H1 (cell line): ENCODE data around the gene CPSF7. TPM values are rescaled to one million over a fixed set of nuclear protein-coding genes. Genes with fewer than 3 reads are reported as not detected.

Source experiments
- CTCF ChIA-PET: fragments of 300-600 bp; sonication (Branson Sonifier 250); formaldehyde crosslinking; loops from one replicate; lab custom pipeline; 2021; ENCODE audit not compliant: partially characterized antibody; lab: Charles Lee
- POLR2A ChIA-PET: fragments of 300-600 bp; sonication (Branson Sonifier 250); formaldehyde crosslinking; loops from one replicate; lab custom pipeline; 2021; ENCODE audit warnings: inconsistent platforms; ENCODE audit not compliant: partially characterized antibody; lab: Charles Lee
- DNase-seq, 2 experiments: peaks; one replicate each; pipeline versions ENCODE4 v3.0.0 to v3.0.0-alpha.2; 2010 to 2022; ENCODE audit warnings: low spot score in 2 of 2, low read depth in 1 of 2, mixed read lengths in 1 of 2
- FAIRE-seq: peaks from 2 replicates; lab custom pipeline; 2011; peaks lifted over from hg19 to GRCh38; lab: Jason Lieb, UNC
- H2AFZ ChIP-seq: 2 replicates; pipeline ENCODE4 v1.8.1; 2012; ENCODE audit warnings: low read length, inconsistent platforms
- H2AK5ac ChIP-seq: 2 replicates; pipeline ENCODE4 v1.6.1; 2013; ENCODE audit warnings: low read depth, low read length
- H2BK120ac ChIP-seq: replicated peaks from 2 replicates; pipeline ENCODE3; 2013; ENCODE audit warnings: low read depth, low read length, inconsistent platforms
- H2BK12ac ChIP-seq: 2 replicates; pipeline ENCODE4 v1.6.1; 2013; ENCODE audit warnings: low read depth, low read length
- H2BK15ac ChIP-seq: 2 replicates; pipeline ENCODE4 v1.6.1; 2013; ENCODE audit warnings: low read length
- H2BK20ac ChIP-seq: 2 replicates; pipeline ENCODE4 v1.6.1; 2013; ENCODE audit warnings: low read length
- H2BK5ac ChIP-seq: 2 replicates; pipeline ENCODE4 v1.6.1; 2013; ENCODE audit warnings: low read depth, low read length
- H3K14ac ChIP-seq: 2 replicates; pipeline ENCODE4 v1.6.1; 2013; ENCODE audit warnings: inconsistent platforms; ENCODE audit not compliant: insufficient read length
- H3K18ac ChIP-seq: 2 replicates; pipeline ENCODE4 v1.6.1; 2013; ENCODE audit warnings: low read length; ENCODE audit errors: extremely low read depth
- H3K23ac ChIP-seq: 2 replicates; pipeline ENCODE4 v1.6.1; 2013; ENCODE audit warnings: inconsistent platforms; ENCODE audit not compliant: insufficient read length
- H3K23me2 ChIP-seq: 2 replicates; pipeline ENCODE4 v1.6.1; 2013; ENCODE audit warnings: low read depth, low read length
- H3K27ac ChIP-seq: 2 replicates; pipeline ENCODE4 v1.6.1; 2011; ENCODE audit warnings: low read depth, low read length, inconsistent platforms
- H3K27me3 ChIP-seq, 4 experiments: replicated peaks in 1 of 4; 1 replicate in 1 of 4; 2 replicates in 3 of 4; pipeline versions ENCODE4 v1.6.1 to v1.8.1; 2011 to 2013; ENCODE audit warnings: low read length in 3 of 4, mild to moderate bottlenecking in 3 of 4, inconsistent platforms in 2 of 4, mixed read lengths in 2 of 4, moderate library complexity in 1 of 4; ENCODE audit not compliant: control insufficient read depth in 3 of 4, insufficient read depth in 3 of 4; ENCODE audit errors: extremely low read depth in 1 of 4
- H3K36me3 ChIP-seq, 4 experiments: 2 replicates each; pipeline versions ENCODE4 v1.6.1 to v1.8.1; 2011 to 2013; ENCODE audit warnings: mild to moderate bottlenecking in 4 of 4, low read length in 3 of 4, moderate library complexity in 2 of 4, control low read depth in 1 of 4, inconsistent platforms in 1 of 4; ENCODE audit not compliant: insufficient read depth in 4 of 4, control insufficient read depth in 2 of 4
- H3K4ac ChIP-seq: replicated peaks from 2 replicates; pipeline ENCODE3; 2013; ENCODE audit warnings: low read length, low read depth, mixed read lengths, inconsistent platforms; ENCODE audit not compliant: insufficient read length
- H3K4me1 ChIP-seq, 4 experiments: replicated peaks in 1 of 4; 1 replicate in 1 of 4; 2 replicates in 3 of 4; pipeline versions ENCODE4 v1.6.1 to v1.8.1; 2011 to 2013; ENCODE audit warnings: low read length in 3 of 4, inconsistent platforms in 2 of 4, mixed read lengths in 1 of 4; ENCODE audit not compliant: insufficient read depth in 4 of 4, control insufficient read depth in 3 of 4
- H3K4me2 ChIP-seq, 2 experiments: 2 replicates each; pipeline versions ENCODE4 v1.6.1 to v1.8.1; 2011 to 2013; ENCODE audit warnings: low read depth in 2 of 2, low read length in 2 of 2, control low read depth in 1 of 2, inconsistent platforms in 1 of 2, mild to moderate bottlenecking in 1 of 2; ENCODE audit not compliant: insufficient read depth in 1 of 2
- H3K4me3 ChIP-seq, 4 experiments: fragments of 200-600, 300-600 bp in 1 of 4; sonication (generic), shearing (Covaris generic), sonication (Bioruptor Twin) in 1 of 4; 2 replicates each; pipeline versions ENCODE4 v1.5.1 to v1.8.1; 2011 to 2016; ENCODE audit warnings: low read length in 4 of 4, low read depth in 3 of 4, control low read depth in 2 of 4, inconsistent platforms in 2 of 4, mild to moderate bottlenecking in 2 of 4, mixed read lengths in 1 of 4, moderate library complexity in 1 of 4; ENCODE audit not compliant: insufficient read depth in 2 of 4; ENCODE audit errors: extremely low read depth in 1 of 4
- H3K56ac ChIP-seq: replicated peaks from 2 replicates; pipeline ENCODE3; 2013; ENCODE audit warnings: low read depth, mild to moderate bottlenecking, mixed read lengths, low read length, inconsistent platforms; ENCODE audit not compliant: insufficient read length
- H3K79me1 ChIP-seq: 2 replicates; pipeline ENCODE4 v1.6.1; 2013; ENCODE audit warnings: low read depth, low read length, control low read depth
- H3K79me2 ChIP-seq, 2 experiments: 2 replicates each; pipeline versions ENCODE4 v1.6.1 to v1.8.1; 2012 to 2013; ENCODE audit warnings: low read length in 2 of 2, mild to moderate bottlenecking in 2 of 2, inconsistent platforms in 1 of 2; ENCODE audit not compliant: insufficient read depth in 2 of 2, control insufficient read depth in 1 of 2
- H3K9ac ChIP-seq, 4 experiments: replicated peaks in 1 of 4; 1 replicate in 1 of 4; 2 replicates in 3 of 4; pipeline versions ENCODE4 v1.6.1 to v1.8.1; 2011 to 2013; ENCODE audit warnings: low read depth in 3 of 4, low read length in 3 of 4, control low read depth in 2 of 4, mild to moderate bottlenecking in 2 of 4, moderate library complexity in 2 of 4, inconsistent platforms in 1 of 4; ENCODE audit errors: extremely low read depth in 1 of 4
- H3K9me3 ChIP-seq, 2 experiments: 2 replicates each; pipeline versions ENCODE4 v1.6.1 to v1.8.1; 2012 to 2013; ENCODE audit warnings: mild to moderate bottlenecking in 2 of 2, moderate library complexity in 2 of 2, control low read depth in 1 of 2, inconsistent platforms in 1 of 2, low read depth in 1 of 2, low read length in 1 of 2, mixed read lengths in 1 of 2; ENCODE audit not compliant: insufficient read depth in 2 of 2
- H4K20me1 ChIP-seq, 2 experiments: replicated peaks in 1 of 2; 2 replicates each; pipeline versions ENCODE3 to v1.8.1; 2011 to 2013; ENCODE audit warnings: inconsistent platforms in 2 of 2, low read length in 2 of 2, mild to moderate bottlenecking in 1 of 2; ENCODE audit not compliant: insufficient read depth in 2 of 2, control insufficient read depth in 1 of 2
- H4K5ac ChIP-seq: 2 replicates; pipeline ENCODE4 v1.6.1; 2013; ENCODE audit warnings: low read length, low read depth, mixed read lengths, inconsistent platforms; ENCODE audit not compliant: insufficient read length
- H4K8ac ChIP-seq: 2 replicates; pipeline ENCODE4 v1.8.0; 2013; ENCODE audit warnings: mild to moderate bottlenecking, moderate library complexity, low read length, inconsistent platforms; ENCODE audit not compliant: insufficient read depth; ENCODE audit errors: extremely low read depth
- H4K91ac ChIP-seq: replicated peaks from 2 replicates; pipeline ENCODE3; 2013; ENCODE audit warnings: low read length, mixed read lengths, inconsistent platforms; ENCODE audit not compliant: insufficient read length
- BCL11A ChIP-seq, 2 experiments: IDR thresholded peaks; one replicate each; pipeline ENCODE4 v1.6.1; 2011; ENCODE audit warnings: low read depth in 2 of 2, low read length in 2 of 2, mild to moderate bottlenecking in 2 of 2
- CEBPB ChIP-seq: IDR thresholded peaks from 2 replicates; pipeline ENCODE4 v1.6.1; 2012; ENCODE audit warnings: low read depth, low read length
- CHD1 ChIP-seq: IDR thresholded peaks from 2 replicates; pipeline ENCODE4 v1.6.1; 2012; ENCODE audit warnings: low read depth, low read length, improper control_type of control experiment
- EP300 ChIP-seq, 2 experiments: IDR thresholded peaks; 1 replicate in 1 of 2; 2 replicates in 1 of 2; pipeline ENCODE4 v1.6.1; 2011 to 2012; ENCODE audit warnings: low read depth in 2 of 2, low read length in 2 of 2, mild to moderate bottlenecking in 2 of 2, borderline replicate concordance in 1 of 2, inconsistent platforms in 1 of 2, moderate library complexity in 1 of 2
- JUN ChIP-seq: IDR thresholded peaks from 2 replicates; pipeline ENCODE4 v1.6.1; 2011; ENCODE audit warnings: low read depth, mild to moderate bottlenecking, improper control_type of control experiment, low read length
- JUND ChIP-seq: IDR thresholded peaks from 2 replicates; pipeline ENCODE4 v1.6.1; 2011; ENCODE audit warnings: mild to moderate bottlenecking, improper control_type of control experiment, low read length
- KDM4A ChIP-seq: IDR thresholded peaks from one replicate; pipeline ENCODE4 v1.7.1; 2012; ENCODE audit warnings: low read depth, mild to moderate bottlenecking, moderate library complexity, low read length, inconsistent platforms; ENCODE audit not compliant: severe bottlenecking
- NANOG ChIP-seq: IDR thresholded peaks from 2 replicates; pipeline ENCODE4 v1.6.1; 2011; ENCODE audit warnings: low read length, low read depth, mild to moderate bottlenecking, inconsistent platforms; ENCODE audit not compliant: insufficient read depth, poor library complexity, severe bottlenecking
- POLR2A ChIP-seq, 2 experiments: IDR thresholded peaks; 1 replicate in 1 of 2; 2 replicates in 1 of 2; pipeline ENCODE4 v1.6.1; 2011; ENCODE audit warnings: low read depth in 2 of 2, low read length in 2 of 2, mild to moderate bottlenecking in 2 of 2; ENCODE audit errors: control extremely low read depth in 1 of 2
- SP1 ChIP-seq: IDR thresholded peaks from 2 replicates; pipeline ENCODE4 v1.6.1; 2011; ENCODE audit warnings: low read depth, low read length
- SP2 ChIP-seq: IDR thresholded peaks from 2 replicates; pipeline ENCODE4 v1.6.1; 2012; ENCODE audit warnings: mild to moderate bottlenecking, low read length, inconsistent platforms
- TAF1 ChIP-seq: IDR thresholded peaks from 2 replicates; pipeline ENCODE4 v1.6.1; 2011; ENCODE audit warnings: mild to moderate bottlenecking, low read depth, low read length
- TEAD4 ChIP-seq: IDR thresholded peaks from 2 replicates; pipeline ENCODE4 v1.6.1; 2012; ENCODE audit warnings: low read depth, low read length, inconsistent platforms, mixed read lengths
- USF2 ChIP-seq: IDR thresholded peaks from 2 replicates; pipeline ENCODE4 v1.6.1; 2011; ENCODE audit warnings: low read length, improper control_type of control experiment
- WGBS, 2 experiments: shearing (Covaris generic) in 1 of 2; methylation state at CpG; one replicate each; pipeline versions ENCODE4 v1.1.6 to v1.1.7; 2013 to 2015; ENCODE audit warnings: low lambda C conversion rate in 2 of 2, mixed read lengths in 2 of 2, inconsistent platforms in 1 of 2, low coverage in 1 of 2, missing lambda C conversion rate in 1 of 2; ENCODE audit not compliant: insufficient replicate concordance in 2 of 2, insufficient coverage in 1 of 2, insufficient read length in 1 of 2; ENCODE audit errors: extremely low coverage in 1 of 2, missing lambda C conversion rate in 1 of 2; 5-methylcytosine and 5-hydroxymethylcytosine counted together
- polyA plus RNA-seq, 7 experiments: library from polyadenylated mRNA; depleted of rRNA in 3 of 7; stranded (reverse) in 5 of 7; unstranded in 2 of 7; fragments of >200 nt in 5 of 7; fragments of 200-250 nt in 2 of 7; gene quantifications; 1 replicate in 5 of 7; 2 replicates in 1 of 7; 4 replicates in 1 of 7; pipeline versions ENCODE4 v1.2.1 to v1.2.3, GENCODE V29; 2011 to 2013; ENCODE audit warnings: missing spikeins in 2 of 7, mixed read lengths in 2 of 7
- total RNA-seq: library from RNA; stranded (reverse); fragmentation: NEBNext Ultra II Directional; extraction: Animal tissue kit (Norgen Biotek cat#: 25700); gene quantifications from 2 replicates; pipeline ENCODE4 v1.2.1, GENCODE V29; 2021

Gene CPSF7
- total and polyA plus RNA-seq, 2 of the 8 experiments (the other 6 are each of a cell fraction or from before 2014, with no cell fraction given) = 95.9 to 122 TPM

DNA sequence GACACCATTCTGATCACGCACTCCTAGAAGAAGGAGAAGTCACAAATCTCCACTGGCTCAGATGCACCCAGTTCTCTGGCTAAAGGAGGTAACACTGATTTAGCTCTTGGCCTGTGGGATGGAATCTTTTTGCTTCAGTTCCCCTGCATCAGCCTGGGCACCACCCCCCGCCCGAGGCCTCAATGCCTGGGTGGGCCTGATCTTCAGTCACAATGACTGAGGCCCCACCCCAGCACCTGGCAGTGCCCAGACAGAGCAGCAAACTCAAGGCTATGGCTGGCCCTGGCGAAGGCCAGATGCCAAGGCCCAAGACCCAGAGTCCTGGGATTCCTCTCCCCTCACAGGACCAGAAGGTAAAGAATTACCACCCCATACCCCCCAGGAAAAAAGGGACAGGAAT lies 73.1 kb downstream of the CPSF7 start:
- Histone ChIP-seq H3K4me3 (no peak overlapping the region), H3K56ac (no peak overlapping the region), H3K14ac (no peak overlapping the region), H4K5ac (no peak overlapping the region), H2BK20ac (no peak overlapping the region), H3K23ac (no peak overlapping the region), H3K18ac (no peak overlapping the region), H3K27me3 (no peaks in the 10 kb centered on the region), H3K9me3 (no peaks in the 10 kb centered on the region), H3K27ac (no peak overlapping the region), H2BK5ac (no peak overlapping the region), H2BK12ac (no peak overlapping the region), H3K79me2 (peaks cover 0 to 8% of the 10 kb centered on the region in 2 experiments; a peak in 1 of 4 replicates), H2AK5ac (no peak overlapping the region), H3K4ac (no peak overlapping the region), H3K79me1 (peaks cover 2% of the 10 kb centered on the region), H3K4me1 (no peaks in the 10 kb centered on the region), H4K20me1 (peaks cover 0 to 3% of the 10 kb centered on the region in 2 experiments), H2AFZ (no peak overlapping the region), H2BK120ac (no peak overlapping the region), H2BK15ac (no peak overlapping the region), H4K91ac (no peak overlapping the region), H3K9ac (no peak overlapping the region), H3K23me2 (peaks cover 6% of the 10 kb centered on the region; the same call in 1 of the 2 replicates), H4K8ac (no peak overlapping the region), H3K4me2 (no peak overlapping the region), H3K36me3 (peaks cover 0 to 4% (median 0%) of the 10 kb centered on the region in 4 experiments; a peak in 3 of 8 replicates)
- DNase-seq (no peak), FAIRE-seq (no peak)
- CTCF ChIA-PET = interaction anchor here (1.1 to 22.8 kb wide), 5 partner anchors 9 to 457 kb away, joined by 3 to 255 read pairs (median 10); partner anchors contain the start of genes DDB1 and TKFC
- POLR2A ChIA-PET = interaction anchor here (1.4 to 39.7 kb wide), 4 partner anchors 4 to 39 kb away, joined by 3 to 1106 read pairs (median 607); partner anchors contain the start of genes CYB561A3, DDB1, TKFC and TMEM138
- 91% methylated on average over 4 of the region's 4 CpGs; no CpG with 5 or more reads in 1 of the 2 experiments for WGBS, 2 experiments
- no peak for TF ChIP-seq POLR2A (IDR thresholded peaks at IDR 0.05; ENCODE audit: control extremely low read depth in 1 of 2, low read depth in 2 of 2, low read length in 2 of 2)
- TF ChIP-seq TAF1 = no peak
- TF ChIP-seq CHD1 = no peak
- no peak for TF ChIP-seq CEBPB
- TF ChIP-seq JUND = no peak
- no peak for TF ChIP-seq TEAD4
- TF ChIP-seq KDM4A = no peak
- TF ChIP-seq BCL11A (IDR thresholded peaks at IDR 0.05; ENCODE audit: low read depth in 2 of 2, low read length in 2 of 2) = no peak
- no peak for TF ChIP-seq SP1
- TF ChIP-seq USF2 = no peak
- no peak for TF ChIP-seq JUN
- TF ChIP-seq EP300 (IDR thresholded peaks at IDR 0.05; ENCODE audit: borderline replicate concordance in 1 of 2, low read depth in 2 of 2, low read length in 2 of 2) = no peak
- no peak for TF ChIP-seq NANOG
- no peak for TF ChIP-seq SP2
